Stimulated activated CD8-positive, alpha-beta memory T cell treated with anti-CD3 and anti-CD28 coated beads, Interleukin-12 subunit alpha, Interleukin-12 subunit beta, amount 100 ng/mL, for 24 hours (primary cell): ENCODE measurements around the gene ZNF804A.

Experiments used
- DNase-seq: peaks from one replicate; pipeline ENCODE4 v3.0.0-alpha.2; 2020; ENCODE audit errors: extremely low read depth

ZNF804A gene

GRCh38 chr2:184598316-184599053 lies at the start of gene ZNF804A:
Gene ZNF804A (plus strand): TSS chr2:184598529. CDS start chr2:184598960, 431 bp downstream.
- DNase-seq: no peak

- DNase-seq: no peak
Observed at GRCh38 chr2:184549153-184549552, 49.2 kb upstream of the ZNF804A start.

DNA sequence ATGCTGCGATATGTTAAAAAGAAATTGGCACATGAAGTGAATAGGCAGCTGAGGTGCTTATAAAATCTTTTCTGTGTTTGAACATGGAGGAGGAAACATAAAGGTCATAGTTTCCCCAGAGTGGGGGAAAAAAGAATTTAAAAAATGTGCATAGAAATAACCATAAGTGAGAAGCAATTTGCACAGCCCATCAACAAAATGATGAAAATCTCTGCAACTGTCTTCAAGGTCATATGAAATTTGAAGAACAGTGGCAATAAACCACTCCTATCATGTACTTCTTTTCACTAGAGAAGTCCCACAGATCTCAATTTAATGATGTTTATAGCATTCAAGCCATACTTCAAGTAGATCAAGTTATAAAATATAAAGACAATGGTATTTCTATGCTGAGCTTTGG lies 46.7 kb upstream of the ZNF804A start:
- DNase-seq: no peak

DNA sequence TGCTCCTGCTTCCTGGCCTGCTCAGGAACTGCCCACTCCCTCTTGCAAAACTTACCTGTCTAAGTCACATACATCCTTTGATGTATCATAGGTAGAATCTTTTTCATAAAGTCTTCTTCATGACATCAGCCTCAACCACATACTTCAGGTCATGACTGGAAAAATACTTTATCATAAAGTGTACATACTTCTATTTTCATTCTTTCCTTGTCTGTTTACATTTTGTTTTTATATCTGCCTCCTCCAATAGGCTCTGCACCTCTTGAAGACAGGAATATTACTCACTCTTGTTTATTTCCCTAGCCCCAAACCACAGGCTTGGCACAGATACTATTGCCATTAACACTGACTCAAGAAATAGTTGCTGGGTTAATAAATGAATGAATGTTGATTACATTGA lies 43.6 kb upstream of the ZNF804A start:
- no peak for DNase-seq

- no peak for DNase-seq
Observed at GRCh38 chr2:184555352-184555751, 43.0 kb upstream of the ZNF804A start.

GRCh38 chr2:184556639-184557038 lies 41.7 kb upstream of the ZNF804A start:
- DNase-seq: no peak

- no peak for DNase-seq
Observed at GRCh38 chr2:184558713-184559464, 39.4 kb upstream of the ZNF804A start.

GRCh38 chr2:184560603-184561002 lies 37.7 kb upstream of the ZNF804A start:
- DNase-seq: no peak

- no peak for DNase-seq
Observed at GRCh38 chr2:184562532-184562931, 35.8 kb upstream of the ZNF804A start.

DNA sequence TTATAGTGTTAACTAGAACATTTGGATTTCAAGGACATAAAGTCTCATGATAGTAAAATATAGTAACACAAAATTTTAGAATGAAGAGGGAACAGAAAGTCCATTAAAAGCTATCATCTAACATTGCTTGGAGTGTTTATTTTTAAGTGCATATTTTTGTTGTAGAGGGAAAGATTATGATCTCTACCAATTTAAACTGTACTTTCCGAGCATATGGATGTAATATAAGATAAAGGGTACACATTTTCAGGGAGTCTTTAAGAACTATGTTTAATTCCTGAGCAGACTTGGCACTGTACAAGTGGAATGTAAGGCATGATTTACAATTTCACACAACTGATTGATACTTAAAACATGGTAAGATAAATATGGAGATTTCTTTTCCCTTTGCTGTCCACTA lies 34.2 kb upstream of the ZNF804A start:
- no peak for DNase-seq

DNA sequence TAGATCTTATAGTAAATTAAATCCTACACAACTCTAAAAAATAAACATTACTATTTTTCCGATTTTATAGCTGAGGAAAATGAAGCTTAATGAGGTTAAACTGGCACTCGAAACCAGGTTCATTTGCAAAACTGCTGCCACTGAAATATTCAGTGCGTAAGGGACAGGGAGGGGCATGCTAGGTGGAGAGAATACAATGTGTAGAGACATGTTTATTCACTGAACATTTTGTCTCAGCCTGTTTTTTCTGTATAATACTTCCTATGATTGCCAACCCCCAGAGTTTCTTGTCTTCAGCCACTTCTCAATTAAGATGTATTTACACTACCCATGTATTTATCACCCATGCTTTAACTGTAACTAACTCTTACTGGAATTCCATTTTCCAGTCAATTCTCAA lies 31.6 kb upstream of the ZNF804A start:
- DNase-seq: no peak

DNA sequence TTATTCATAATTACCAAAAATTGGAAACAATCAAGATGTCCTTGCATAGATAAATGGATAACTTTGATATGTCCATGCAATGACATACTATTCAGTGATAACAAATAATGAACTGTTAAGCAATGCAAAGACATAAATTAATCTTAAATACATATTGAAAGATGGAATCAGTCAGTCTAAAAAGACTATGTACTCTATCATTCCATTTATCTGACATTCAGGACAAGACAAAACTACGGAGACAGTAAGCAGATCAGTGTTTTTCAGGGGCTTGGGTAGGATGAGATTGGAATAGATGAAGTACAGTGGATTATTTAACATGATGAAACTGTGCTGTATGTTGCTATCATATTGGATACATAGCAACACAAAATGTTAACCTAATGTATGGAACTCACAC lies 21.3 kb upstream of the ZNF804A start:
- DNase-seq: no peak

GRCh38 chr2:184577743-184578142 lies 20.6 kb upstream of the ZNF804A start:
- DNase-seq: no peak

DNA sequence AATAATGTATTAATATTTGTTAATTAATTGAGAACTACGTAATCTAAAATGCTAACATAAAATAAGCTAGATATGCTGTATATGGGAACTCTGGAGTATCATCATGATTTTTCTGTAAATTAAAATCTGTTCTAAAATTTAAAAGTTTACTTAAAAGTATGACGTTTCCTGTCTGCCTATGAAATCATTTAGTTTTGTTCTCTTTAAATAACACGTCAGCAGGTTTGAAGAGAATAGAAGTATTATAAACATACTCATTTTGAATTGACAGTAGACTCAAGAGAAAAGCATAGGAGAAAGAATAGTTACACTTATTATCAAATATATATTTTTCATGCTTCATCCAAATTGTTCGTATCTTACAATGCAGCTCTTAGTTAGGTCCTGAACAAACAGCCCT lies 19.1 kb upstream of the ZNF804A start:
- DNase-seq: no peak

DNA sequence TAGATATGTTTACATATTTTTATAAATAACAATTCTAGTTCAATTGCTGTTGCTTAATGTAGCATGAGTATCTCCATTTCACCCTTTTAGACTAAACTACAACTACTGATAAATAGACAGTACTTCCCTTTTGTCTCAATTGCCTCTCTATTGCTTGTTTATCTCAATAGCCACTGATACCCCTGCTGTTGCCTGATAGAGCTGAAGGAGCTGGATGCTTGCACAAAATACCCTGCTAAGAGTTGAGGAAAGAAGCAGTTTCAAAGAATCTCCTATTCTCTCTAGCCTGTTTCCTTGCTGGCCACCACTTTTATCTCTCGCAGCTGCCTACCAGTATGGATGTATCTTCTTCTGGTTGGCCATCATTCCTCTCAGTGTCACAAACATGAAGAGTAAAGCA lies 16.9 kb upstream of the ZNF804A start:
- DNase-seq: no peak

DNA sequence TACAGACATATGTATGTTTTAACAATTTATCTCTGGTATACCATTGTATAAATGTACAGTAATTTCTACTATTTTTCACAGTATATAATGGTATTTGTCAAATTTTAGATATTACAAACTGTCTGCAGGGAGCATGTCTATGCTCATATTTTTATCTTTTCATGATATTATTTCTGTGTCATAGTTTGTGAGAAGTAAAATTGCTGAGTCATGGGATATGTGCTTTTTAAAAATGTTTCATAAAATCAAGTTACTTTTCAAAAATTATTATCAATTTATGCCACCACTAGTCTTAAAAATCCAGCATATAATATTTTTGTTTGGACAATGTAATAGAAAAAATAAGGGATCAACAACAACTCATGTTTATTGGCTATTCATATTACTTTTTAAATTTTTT lies 9.1 kb upstream of the ZNF804A start:
- no peak for DNase-seq

GRCh38 chr2:184596819-184597411 lies 1.4 kb upstream of the ZNF804A start:
- no peak for DNase-seq

GRCh38 chr2:184597571-184597991 lies 748 bp upstream of the ZNF804A start:
- DNase-seq: no peak

DNA sequence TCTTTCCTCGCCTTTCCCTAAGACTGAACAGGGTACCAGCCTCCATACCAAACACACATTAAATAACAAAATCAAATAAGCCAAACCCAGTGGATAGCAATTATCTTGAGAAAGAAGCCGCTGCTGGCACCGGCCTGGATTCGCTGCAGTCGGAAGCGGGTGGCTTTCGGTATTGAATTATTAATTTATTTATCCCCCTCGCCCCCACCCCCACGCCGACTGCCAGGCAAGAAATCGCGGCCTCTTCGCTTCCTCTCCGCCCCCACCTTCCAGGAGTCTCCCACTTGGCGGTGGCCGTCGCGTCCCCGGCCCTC lies 370 bp upstream of the ZNF804A start:
- DNase-seq: no peak

GRCh38 chr2:184599054-184599871 lies 934 bp downstream of the ZNF804A start:
- DNase-seq: no peak

GRCh38 chr2:184599872-184600222 lies 1.5 kb downstream of the ZNF804A start:
- DNase-seq: no peak

DNA sequence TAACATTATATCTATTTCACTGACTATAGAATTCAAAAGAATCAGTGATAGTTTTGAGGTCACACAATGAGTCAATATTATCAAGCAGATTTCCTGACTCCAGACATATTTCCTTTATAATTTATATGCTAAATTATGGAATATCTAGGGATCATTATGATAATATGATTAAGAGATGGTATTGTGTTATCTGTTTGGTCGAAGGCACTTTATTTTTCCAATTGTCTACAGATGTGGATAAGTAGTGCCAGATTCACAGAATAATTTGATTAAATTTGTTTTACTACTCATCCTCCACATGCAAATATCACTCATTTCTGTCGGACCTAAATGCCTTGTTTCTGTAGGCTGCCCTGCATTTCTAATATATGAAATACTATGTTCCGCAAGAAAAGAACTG lies 4.4 kb downstream of the ZNF804A start:
- DNase-seq: no peak
